GM12878 (cell line): ENCODE results near the gene ART5.
"Not testable (repeated sequence)": the region's sequence is repeated elsewhere in the genome, so short reads cannot be mapped to it uniquely, and the experiment has no call there.

Experiments used
- BHLHE40 ChIP-seq, 2 experiments: fragments of 450-650 bp in 1 of 2; IDR thresholded peaks; 2 replicates each; pipeline ENCODE4 v1.6.1; 2011 to 2017; ENCODE audit warnings: low read depth in 2 of 2, borderline replicate concordance in 1 of 2, improper control_type of control experiment in 1 of 2, low read length in 1 of 2, mild to moderate bottlenecking in 1 of 2
- CTCF ChIP-seq, 3 experiments: IDR thresholded peaks in 2 of 3; conservative IDR thresholded peaks in 1 of 3; 2 replicates each; pipeline ENCODE4 v1.5.1; 2011; ENCODE audit warnings: low read depth in 3 of 3, low read length in 3 of 3, mild to moderate bottlenecking in 3 of 3, control low read depth in 2 of 3, moderate library complexity in 2 of 3, inconsistent platforms in 1 of 3, mixed read lengths in 1 of 3; ENCODE audit not compliant: control insufficient read depth in 2 of 3, insufficient read depth in 1 of 3; ENCODE audit errors: extremely low read depth in 1 of 3
- EP300 ChIP-seq, 2 experiments: fragments of 150-350 bp in 1 of 2; IDR thresholded peaks; 2 replicates each; pipeline ENCODE4 v1.6.1; 2011 to 2012; ENCODE audit warnings: low read depth in 2 of 2, low read length in 2 of 2, borderline replicate concordance in 1 of 2, improper control_type of control experiment in 1 of 2, inconsistent platforms in 1 of 2; ENCODE audit not compliant: control insufficient read depth in 1 of 2
- JUNB ChIP-seq: IDR thresholded peaks from 2 replicates; pipeline ENCODE4 v1.6.1; 2016; ENCODE audit warnings: antibody characterized with exemption, mild to moderate bottlenecking
- KDM1A ChIP-seq: fragments of 200-600 bp; sonication (generic); IDR thresholded peaks from 2 replicates; pipeline ENCODE4 v1.6.1; 2016; ENCODE audit warnings: borderline replicate concordance
- RELA ChIP-seq: fragments of 450-650 bp; IDR thresholded peaks from 2 replicates; pipeline ENCODE4 v1.8.0; 2014; ENCODE audit warnings: borderline replicate concordance; ENCODE audit not compliant: partially characterized antibody
- ZNF207 ChIP-seq: fragments of 450-650 bp; IDR thresholded peaks from 2 replicates; pipeline ENCODE4 v1.6.1; 2014; ENCODE audit warnings: antibody characterized with exemption, mild to moderate bottlenecking, borderline replicate concordance

DNA sequence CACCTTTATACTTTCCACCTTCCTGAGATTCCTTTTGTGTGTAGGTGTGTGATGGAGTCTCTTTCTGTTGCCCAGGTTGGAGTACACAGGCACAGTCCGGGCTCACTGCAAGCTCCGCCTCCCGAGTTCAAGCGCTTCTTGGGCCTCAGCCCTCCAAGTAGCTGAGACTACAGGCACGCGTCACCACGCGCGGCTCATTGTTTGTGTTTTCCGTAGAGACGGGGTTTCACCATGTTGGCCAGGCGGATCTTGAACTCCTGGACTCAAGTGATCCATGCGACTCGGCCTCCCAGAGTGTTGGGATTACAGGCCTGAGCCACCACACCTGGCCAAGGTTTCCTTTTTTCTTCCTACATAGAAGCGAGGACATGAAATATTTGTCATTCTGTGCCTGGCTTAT is 44.0 kb downstream of the ART5 start:
- not testable (repeated sequence) for TF ChIP-seq JUNB; CTCF (IDR thresholded peaks at IDR 0.05 in 2 of 3, conservative IDR thresholded peaks at IDR 0.05 in 1 of 3; ENCODE audit: control insufficient read depth in 2 of 3, extremely low read depth in 1 of 3, insufficient read depth in 1 of 3, low read depth in 3 of 3, low read length in 3 of 3); KDM1A; EP300 (IDR thresholded peaks at IDR 0.05; ENCODE audit: borderline replicate concordance in 1 of 2, control insufficient read depth in 1 of 2, low read depth in 2 of 2, low read length in 2 of 2); ZNF207; RELA; BHLHE40 (IDR thresholded peaks at IDR 0.05; ENCODE audit: borderline replicate concordance in 1 of 2, low read depth in 2 of 2, low read length in 1 of 2)
